IMR-90 (cell line): Measurements from ENCODE around the gene RYR1. TPM values are rescaled to one million over a fixed set of nuclear protein-coding genes. Genes with fewer than 3 reads are reported as not detected.

Experiments used
- ATAC-seq: fragments of 200-7000 bp; cut with Tn5 transposase; 2 replicates; pipeline ENCODE4 v1.9.1; 2020; ENCODE audit warnings: low read depth, mild to moderate bottlenecking, moderate library complexity
- BruUV-seq: library from RNA; stranded (reverse); fragments of 400-500 nt; replicated peaks from 2 replicates; lab custom pipeline; 2021; lab: Mats Ljungman, UMichigan
- CTCF ChIA-PET: fragments of 300-600 bp; formaldehyde crosslinking; extraction: SDS; loops from one replicate; lab custom pipeline; 2021; ENCODE audit warnings: antibody characterized with exemption; lab: Yijun Ruan, JAX
- POLR2A ChIA-PET: fragments of 300-600 bp; sonication (Branson Sonifier 250); formaldehyde crosslinking; loops from one replicate; lab custom pipeline; 2022; ENCODE audit warnings: antibody characterized with exemption; ENCODE audit not compliant: unreplicated experiment; lab: Charles Lee
- DNase-seq: peaks from one replicate; pipeline ENCODE4 v3.0.0; 2013
- H2AFZ ChIP-seq: replicated peaks from 2 replicates; pipeline ENCODE3; 2013; ENCODE audit warnings: low read length, mild to moderate bottlenecking; ENCODE audit not compliant: poor library complexity
- H2AK5ac ChIP-seq: 2 replicates; pipeline ENCODE4 v1.6.1; 2013; ENCODE audit warnings: low read depth, low read length, inconsistent platforms
- H2AK9ac ChIP-seq: replicated peaks from 2 replicates; pipeline ENCODE3; 2013; ENCODE audit warnings: mild to moderate bottlenecking, low read depth, low read length, moderate library complexity; ENCODE audit not compliant: poor library complexity
- H2BK120ac ChIP-seq: 2 replicates; pipeline ENCODE4 v1.6.1; 2013; ENCODE audit warnings: low read depth, low read length, inconsistent platforms
- H2BK15ac ChIP-seq: 3 replicates; pipeline ENCODE4 v1.6.1; 2013; ENCODE audit warnings: low read depth, low read length, inconsistent platforms
- H2BK20ac ChIP-seq: 2 replicates; pipeline ENCODE4 v1.6.1; 2013; ENCODE audit warnings: low read depth, mild to moderate bottlenecking, inconsistent platforms, low read length, moderate library complexity
- H2BK5ac ChIP-seq: 2 replicates; pipeline ENCODE4 v1.6.1; 2013; ENCODE audit warnings: mild to moderate bottlenecking, low read depth, low read length, inconsistent platforms; ENCODE audit not compliant: poor library complexity, severe bottlenecking
- H3K14ac ChIP-seq: replicated peaks from 2 replicates; pipeline ENCODE4 v1.6.1; 2013; ENCODE audit warnings: low read depth, low read length, inconsistent platforms
- H3K18ac ChIP-seq: 2 replicates; pipeline ENCODE4 v1.6.1; 2013; ENCODE audit warnings: low read depth, low read length, control low read depth
- H3K23ac ChIP-seq: 2 replicates; pipeline ENCODE4 v1.6.1; 2013; ENCODE audit warnings: low read depth, low read length, inconsistent platforms
- H3K27ac ChIP-seq: 2 replicates; pipeline ENCODE4 v1.5.1; 2013; ENCODE audit warnings: mild to moderate bottlenecking, control low read depth, low read length; ENCODE audit not compliant: insufficient read depth
- H3K27me3 ChIP-seq: 2 replicates; pipeline ENCODE4 v1.6.1; 2013; ENCODE audit warnings: low read length; ENCODE audit not compliant: control insufficient read depth, insufficient read depth
- H3K36me3 ChIP-seq: 2 replicates; pipeline ENCODE4 v1.6.1; 2013; ENCODE audit warnings: low read length, mixed read lengths; ENCODE audit not compliant: control insufficient read depth, insufficient read depth
- H3K4ac ChIP-seq: 2 replicates; pipeline ENCODE4 v1.6.1; 2013; ENCODE audit warnings: low read depth, low read length, inconsistent platforms
- H3K4me1 ChIP-seq: 2 replicates; pipeline ENCODE4 v1.6.1; 2013; ENCODE audit warnings: low read length, mixed read lengths; ENCODE audit not compliant: control insufficient read depth, insufficient read depth
- H3K4me2 ChIP-seq: 2 replicates; pipeline ENCODE4 v1.6.1; 2013; ENCODE audit warnings: low read depth, mild to moderate bottlenecking, control low read depth, low read length, moderate library complexity
- H3K4me3 ChIP-seq: 2 replicates; pipeline ENCODE4 v1.5.1; 2013; ENCODE audit warnings: low read depth, mild to moderate bottlenecking, control low read depth, low read length, moderate library complexity; ENCODE audit not compliant: insufficient read depth
- H3K56ac ChIP-seq: 2 replicates; pipeline ENCODE4 v1.6.1; 2013; ENCODE audit warnings: low read length, inconsistent platforms; ENCODE audit not compliant: insufficient read depth; ENCODE audit errors: extremely low read depth
- H3K79me1 ChIP-seq, 2 experiments: 2 replicates each; pipeline ENCODE4 v1.6.1; 2013; ENCODE audit warnings: low read length in 2 of 2, inconsistent platforms in 1 of 2, low read depth in 1 of 2
- H3K9ac ChIP-seq: 2 replicates; pipeline ENCODE4 v1.6.1; 2013; ENCODE audit warnings: low read depth, low read length, control low read depth
- H3K9me1 ChIP-seq: 2 replicates; pipeline ENCODE4 v1.6.1; 2013; ENCODE audit warnings: low read length, inconsistent platforms; ENCODE audit not compliant: insufficient read depth
- H3K9me3 ChIP-seq: 2 replicates; pipeline ENCODE4 v1.6.1; 2013; ENCODE audit warnings: low read length; ENCODE audit not compliant: control insufficient read depth, insufficient read depth
- H4K20me1 ChIP-seq: 2 replicates; pipeline ENCODE4 v1.6.1; 2013; ENCODE audit warnings: low read length, inconsistent platforms; ENCODE audit not compliant: insufficient read depth
- H4K5ac ChIP-seq: 2 replicates; pipeline ENCODE4 v1.6.1; 2013; ENCODE audit warnings: mild to moderate bottlenecking, low read depth, low read length, control low read depth
- H4K8ac ChIP-seq, 2 experiments: 2 replicates each; pipeline ENCODE4 v1.6.1; 2013; ENCODE audit warnings: low read depth in 2 of 2, low read length in 2 of 2, control low read depth in 1 of 2, inconsistent platforms in 1 of 2
- H4K91ac ChIP-seq: 2 replicates; pipeline ENCODE4 v1.6.1; 2013; ENCODE audit warnings: low read depth, low read length, inconsistent platforms; ENCODE audit not compliant: insufficient read depth
- BHLHE40 ChIP-seq: fragments of 150-350 bp; IDR thresholded peaks from 2 replicates; pipeline ENCODE4 v1.6.1; 2016; ENCODE audit warnings: mild to moderate bottlenecking, low read depth, low read length
- CEBPB ChIP-seq: IDR thresholded peaks from 2 replicates; pipeline ENCODE4 v1.6.1; 2012; ENCODE audit warnings: low read depth, low read length, improper control_type of control experiment
- CHD1 ChIP-seq: IDR thresholded peaks from 2 replicates; pipeline ENCODE4 v1.6.1; 2012; ENCODE audit warnings: low read depth, low read length, improper control_type of control experiment
- FOS ChIP-seq: fragments of 150-350 bp; IDR thresholded peaks from 2 replicates; pipeline ENCODE4 v1.6.1; 2016; ENCODE audit warnings: low read depth, low read length
- MAFK ChIP-seq: IDR thresholded peaks from 2 replicates; pipeline ENCODE4 v1.6.1; 2012; ENCODE audit warnings: low read depth, low read length, improper control_type of control experiment
- MXI1 ChIP-seq: IDR thresholded peaks from 2 replicates; pipeline ENCODE4 v1.6.1; 2012; ENCODE audit warnings: low read depth, mild to moderate bottlenecking, low read length, moderate library complexity, borderline replicate concordance
- NFE2L2 ChIP-seq: fragments of 150-350 bp; IDR thresholded peaks from 2 replicates; pipeline ENCODE4 v1.6.1; 2016; ENCODE audit warnings: low read depth, mild to moderate bottlenecking, low read length
- POLR2A ChIP-seq: IDR thresholded peaks from 2 replicates; pipeline ENCODE4 v1.6.1; 2012; ENCODE audit warnings: mild to moderate bottlenecking, low read depth, low read length
- RAD21 ChIP-seq: IDR thresholded peaks from 2 replicates; pipeline ENCODE4 v1.6.1; 2012; ENCODE audit warnings: low read length, improper control_type of control experiment
- RCOR1 ChIP-seq: IDR thresholded peaks from 2 replicates; pipeline ENCODE4 v1.6.1; 2012; ENCODE audit warnings: mild to moderate bottlenecking, low read length, improper control_type of control experiment; ENCODE audit not compliant: insufficient replicate concordance
- RFX5 ChIP-seq: IDR thresholded peaks from 2 replicates; pipeline ENCODE4 v1.8.0; 2012; ENCODE audit warnings: low read depth, mild to moderate bottlenecking, low read length, moderate library complexity
- SMC3 ChIP-seq: fragments of 150-350 bp; IDR thresholded peaks from 2 replicates; pipeline ENCODE4 v1.6.1; 2016; ENCODE audit warnings: low read depth, mild to moderate bottlenecking, antibody characterized with exemption, low read length, moderate library complexity
- WGBS, 2 experiments: methylation state at CpG; one replicate each; pipeline versions ENCODE4 v1.1.5 to v1.1.7; 2013; ENCODE audit warnings: missing lambda C conversion rate in 2 of 2; ENCODE audit not compliant: insufficient read length in 1 of 2; ENCODE audit errors: extremely low coverage in 2 of 2; 5-methylcytosine and 5-hydroxymethylcytosine counted together
- dilution Hi-C: fragments of 300-500 bp; cut with HindIII; formaldehyde crosslinking; loops from one replicate; pipeline ENCODE4 v1.14.3; 2018; ENCODE audit warnings: low sequenced_read_pairs; ENCODE audit not compliant: unreplicated experiment
- in situ Hi-C: fragments of 300-500 bp; cut with MboI; formaldehyde crosslinking; loops from 3 replicates; pipeline ENCODE4 v1.14.3; 2019; ENCODE audit warnings: low sequenced_read_pairs, inconsistent platforms, mixed read lengths
- intact Hi-C: fragments of 100-400 bp; cut with micrococcal nuclease; formaldehyde crosslinking; loops from 2 replicates; pipeline ENCODE4 v1.10.0; 2022
- polyA plus RNA-seq, 3 experiments: library from polyadenylated mRNA; depleted of rRNA; stranded (reverse); fragments of >200 nt; gene quantifications; 2 replicates each; pipeline ENCODE4 v1.2.3, GENCODE V29; 2012; ENCODE audit warnings: low replicate concordance in 1 of 3
- total RNA-seq: library from RNA; depleted of rRNA; stranded (reverse); fragments of >200 nt; gene quantifications from 2 replicates; pipeline ENCODE4 v1.2.3, GENCODE V29; 2012
- TF ChIP-seq, protein P1 (sequence below): fragments of 150-350 bp; IDR thresholded peaks from 2 replicates; pipeline ENCODE4 v1.6.1; 2016; ENCODE audit warnings: low read depth, mild to moderate bottlenecking, low read length, moderate library complexity, borderline replicate concordance
- TF ChIP-seq, protein P2 (sequence below): conservative IDR thresholded peaks from 2 replicates; pipeline ENCODE4 v1.5.1; 2012; ENCODE audit warnings: mild to moderate bottlenecking, low read depth, low read length, improper control_type of control experiment
- TF ChIP-seq, protein P3 (sequence below): fragments of 150-350 bp; IDR thresholded peaks from 2 replicates; pipeline ENCODE4 v1.6.1; 2017; ENCODE audit warnings: mild to moderate bottlenecking, antibody characterized with exemption, low read length, low read depth

The RYR1 gene
- total and polyA plus RNA-seq, 2 of the 4 experiments (the other 2 are of a cell fraction): not detected

DNA sequence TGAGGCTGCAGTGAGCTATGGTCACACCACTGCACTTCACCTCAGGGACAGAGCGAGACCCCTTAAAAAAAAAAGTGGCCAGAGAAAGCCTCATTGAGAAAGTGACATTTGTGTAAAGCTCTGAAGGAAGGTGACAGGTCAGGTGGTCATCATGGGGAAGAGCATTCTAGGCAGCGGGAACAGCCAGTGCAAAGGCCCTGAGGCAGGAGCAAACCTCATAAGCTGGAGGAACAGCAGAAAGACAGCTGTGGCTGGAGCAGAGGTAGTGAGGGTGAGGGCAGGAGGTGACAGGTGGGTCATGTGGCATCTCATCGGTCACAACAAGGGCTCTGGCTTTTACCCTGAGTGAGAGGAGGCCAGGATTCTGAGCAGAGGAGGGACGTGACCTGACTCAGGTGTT is 64.4 kb downstream of the RYR1 start:
- CTCF ChIA-PET: no interaction called here
- no peak overlapping the region for H3K14ac ChIP-seq
- no peak overlapping the region for H4K5ac ChIP-seq
- TF ChIP-seq RFX5 (no peak), BHLHE40 (no peak), CEBPB (no peak), SMC3 (no peak), NFE2L2 (no peak), RAD21 (no peak), MAFK (no peak), CHD1 (no peak), RCOR1 (no peak), FOS (no peak), POLR2A (no peak), MXI1 (no peak)
- TF ChIP-seq, protein P1, sequence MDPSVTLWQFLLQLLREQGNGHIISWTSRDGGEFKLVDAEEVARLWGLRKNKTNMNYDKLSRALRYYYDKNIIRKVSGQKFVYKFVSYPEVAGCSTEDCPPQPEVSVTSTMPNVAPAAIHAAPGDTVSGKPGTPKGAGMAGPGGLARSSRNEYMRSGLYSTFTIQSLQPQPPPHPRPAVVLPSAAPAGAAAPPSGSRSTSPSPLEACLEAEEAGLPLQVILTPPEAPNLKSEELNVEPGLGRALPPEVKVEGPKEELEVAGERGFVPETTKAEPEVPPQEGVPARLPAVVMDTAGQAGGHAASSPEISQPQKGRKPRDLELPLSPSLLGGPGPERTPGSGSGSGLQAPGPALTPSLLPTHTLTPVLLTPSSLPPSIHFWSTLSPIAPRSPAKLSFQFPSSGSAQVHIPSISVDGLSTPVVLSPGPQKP: no peak
- TF ChIP-seq, protein P2, sequence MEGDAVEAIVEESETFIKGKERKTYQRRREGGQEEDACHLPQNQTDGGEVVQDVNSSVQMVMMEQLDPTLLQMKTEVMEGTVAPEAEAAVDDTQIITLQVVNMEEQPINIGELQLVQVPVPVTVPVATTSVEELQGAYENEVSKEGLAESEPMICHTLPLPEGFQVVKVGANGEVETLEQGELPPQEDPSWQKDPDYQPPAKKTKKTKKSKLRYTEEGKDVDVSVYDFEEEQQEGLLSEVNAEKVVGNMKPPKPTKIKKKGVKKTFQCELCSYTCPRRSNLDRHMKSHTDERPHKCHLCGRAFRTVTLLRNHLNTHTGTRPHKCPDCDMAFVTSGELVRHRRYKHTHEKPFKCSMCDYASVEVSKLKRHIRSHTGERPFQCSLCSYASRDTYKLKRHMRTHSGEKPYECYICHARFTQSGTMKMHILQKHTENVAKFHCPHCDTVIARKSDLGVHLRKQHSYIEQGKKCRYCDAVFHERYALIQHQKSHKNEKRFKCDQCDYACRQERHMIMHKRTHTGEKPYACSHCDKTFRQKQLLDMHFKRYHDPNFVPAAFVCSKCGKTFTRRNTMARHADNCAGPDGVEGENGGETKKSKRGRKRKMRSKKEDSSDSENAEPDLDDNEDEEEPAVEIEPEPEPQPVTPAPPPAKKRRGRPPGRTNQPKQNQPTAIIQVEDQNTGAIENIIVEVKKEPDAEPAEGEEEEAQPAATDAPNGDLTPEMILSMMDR: no peak
- TF ChIP-seq, protein P3, sequence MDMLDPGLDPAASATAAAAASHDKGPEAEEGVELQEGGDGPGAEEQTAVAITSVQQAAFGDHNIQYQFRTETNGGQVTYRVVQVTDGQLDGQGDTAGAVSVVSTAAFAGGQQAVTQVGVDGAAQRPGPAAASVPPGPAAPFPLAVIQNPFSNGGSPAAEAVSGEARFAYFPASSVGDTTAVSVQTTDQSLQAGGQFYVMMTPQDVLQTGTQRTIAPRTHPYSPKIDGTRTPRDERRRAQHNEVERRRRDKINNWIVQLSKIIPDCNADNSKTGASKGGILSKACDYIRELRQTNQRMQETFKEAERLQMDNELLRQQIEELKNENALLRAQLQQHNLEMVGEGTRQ: no peak
- no peak for ATAC-seq
- H2AK5ac ChIP-seq: no peak overlapping the region
- no peak overlapping the region for H2AFZ ChIP-seq
- no peak overlapping the region for H4K8ac ChIP-seq
- no peak for DNase-seq
- H4K91ac ChIP-seq: no peak overlapping the region
- BruUV-seq: no TSS peak
- no peak overlapping the region for H3K56ac ChIP-seq
- intact Hi-C loops (no loop called here), dilution Hi-C loops (no loop called here), in situ Hi-C loops (no loop called here)
- WGBS, 2 experiments: 71% methylated on average over 1 of the region's 4 CpGs; no CpG with 5 or more reads in 1 of the 2 experiments
- no peak overlapping the region for H2BK120ac ChIP-seq
- H3K79me1 ChIP-seq: no peaks in the 10 kb centered on the region
- H3K4ac ChIP-seq: no peak overlapping the region
- H3K36me3 ChIP-seq: no peaks in the 10 kb centered on the region
- POLR2A ChIA-PET: no interaction called here
- no peak overlapping the region for H2BK20ac ChIP-seq
- no peak overlapping the region for H3K9ac ChIP-seq
- no peak overlapping the region for H2AK9ac ChIP-seq
- H3K9me1 ChIP-seq: peaks cover 3% of the 10 kb centered on the region; the same call in 1 of the 2 replicates
- H3K9me3 ChIP-seq: no peaks in the 10 kb centered on the region
- no peak overlapping the region for H2BK5ac ChIP-seq
- no peaks in the 10 kb centered on the region for H4K20me1 ChIP-seq
- no peak overlapping the region for H3K18ac ChIP-seq
- H3K27ac ChIP-seq: no peak overlapping the region
- peaks cover 2% of the 10 kb centered on the region for H3K27me3 ChIP-seq
- no peak overlapping the region for H2BK15ac ChIP-seq
- no peak overlapping the region for H3K23ac ChIP-seq
- no peak overlapping the region for H3K4me3 ChIP-seq
- no peaks in the 10 kb centered on the region for H3K4me1 ChIP-seq
- H3K4me2 ChIP-seq: no peak overlapping the region
